ENCODE data around the gene TSPEAR.
"Not testable (repeated sequence)": the region's sequence is repeated elsewhere in the genome, so short reads cannot be mapped to it uniquely, and the experiment has no call there.

The TSPEAR gene

GRCh38 chr21:44589586-44590305, 121.6 kb downstream of the TSPEAR start:
- no peak for DNase-seq (ENCODE audit: low read depth in 2 of 2)

GRCh38 chr21:44589094-44589493, 122.3 kb downstream of the TSPEAR start:
- no peak for DNase-seq (ENCODE audit: low read depth in 2 of 2)

GRCh38 chr21:44585892-44586291, 125.5 kb downstream of the TSPEAR start:
- no peak for DNase-seq (ENCODE audit: low read depth in 2 of 2)

- no peak for DNase-seq (ENCODE audit: low read depth in 2 of 2)
Measured at GRCh38 chr21:44583800-44584147, 127.6 kb downstream of the TSPEAR start.

- no peak for DNase-seq (ENCODE audit: low read depth in 2 of 2)
Measured at GRCh38 chr21:44583089-44583799, 128.1 kb downstream of the TSPEAR start.

GRCh38 chr21:44582055-44582454, 129.3 kb downstream of the TSPEAR start:
- DNase-seq (ENCODE audit: low read depth in 2 of 2), result no peak

GRCh38 chr21:44581158-44581557, 130.2 kb downstream of the TSPEAR start:
- DNase-seq (ENCODE audit: low read depth in 2 of 2), result no peak

GRCh38 chr21:44580231-44580821, 131.0 kb downstream of the TSPEAR start, which contains the start of gene KRTAP10-5:
TSS of gene KRTAP10-5 (minus strand) at chr21:44580604. CDS start at chr21:44580578, 26 bp downstream.
- DNase-seq (ENCODE audit: low read depth in 2 of 2), result not testable (repeated sequence)

- no peak for DNase-seq (ENCODE audit: low read depth in 2 of 2)
Measured at GRCh38 chr21:44579833-44580144, 131.6 kb downstream of the TSPEAR start.

- no peak for DNase-seq (ENCODE audit: low read depth in 2 of 2)
Measured at GRCh38 chr21:44579056-44579832, 132.1 kb downstream of the TSPEAR start.

- no peak for DNase-seq (ENCODE audit: low read depth in 2 of 2)
Measured at GRCh38 chr21:44578371-44579055, 132.9 kb downstream of the TSPEAR start.

GRCh38 chr21:44576025-44576420, 135.3 kb downstream of the TSPEAR start:
- DNase-seq (ENCODE audit: low read depth in 2 of 2), result no peak

GRCh38 chr21:44575307-44576024, 135.9 kb downstream of the TSPEAR start:
- DNase-seq (ENCODE audit: low read depth in 2 of 2), result no peak

GRCh38 chr21:44574457-44575306, 136.7 kb downstream of the TSPEAR start:
- no peak for DNase-seq (ENCODE audit: low read depth in 2 of 2)

- not testable (repeated sequence) for DNase-seq (ENCODE audit: low read depth in 2 of 2)
Measured at GRCh38 chr21:44573630-44574456, 137.5 kb downstream of the TSPEAR start, which contains the start of gene KRTAP10-4. TSS of gene KRTAP10-4 (plus strand) at chr21:44573729. CDS start at chr21:44573759, 30 bp downstream.

GRCh38 chr21:44572959-44573583, 138.3 kb downstream of the TSPEAR start:
- no peak for DNase-seq (ENCODE audit: low read depth in 2 of 2)

GRCh38 chr21:44571844-44572782, 139.3 kb downstream of the TSPEAR start:
- DNase-seq (ENCODE audit: low read depth in 2 of 2), result no peak

All from stimulated activated CD4-positive, alpha-beta T cell treated with anti-CD3 and anti-CD28 coated beads, Interleukin-1b, Interleukin-23, amount 100 ng/mL, for 4 hours (primary cell).